Pulmonary artery endothelial cell (primary cell): ENCODE results near the gene SLC39A3. TPM values are rescaled to one million over a fixed set of nuclear protein-coding genes. Genes with fewer than 3 reads are reported as not detected.
"Not testable (repeated sequence)": the region's sequence is repeated elsewhere in the genome, so short reads cannot be mapped to it uniquely, and the experiment has no call there.

Experiments used
- DNase-seq: peaks from one replicate; pipeline ENCODE4 v3.0.0-alpha.2; 2011; ENCODE audit warnings: low read depth, low spot score
- total RNA-seq: library from RNA; depleted of rRNA; stranded (reverse); fragments of >200 nt; gene quantifications from 2 replicates; pipeline ENCODE4 v1.2.3, GENCODE V29; 2014

Gene SLC39A3
- total RNA-seq, 1 donor from 2014 or later, result 18.0 TPM

GRCh38 chr19:2723345-2723715 is 16.5 kb downstream of the SLC39A3 start:
- DNase-seq, result no peak

DNA sequence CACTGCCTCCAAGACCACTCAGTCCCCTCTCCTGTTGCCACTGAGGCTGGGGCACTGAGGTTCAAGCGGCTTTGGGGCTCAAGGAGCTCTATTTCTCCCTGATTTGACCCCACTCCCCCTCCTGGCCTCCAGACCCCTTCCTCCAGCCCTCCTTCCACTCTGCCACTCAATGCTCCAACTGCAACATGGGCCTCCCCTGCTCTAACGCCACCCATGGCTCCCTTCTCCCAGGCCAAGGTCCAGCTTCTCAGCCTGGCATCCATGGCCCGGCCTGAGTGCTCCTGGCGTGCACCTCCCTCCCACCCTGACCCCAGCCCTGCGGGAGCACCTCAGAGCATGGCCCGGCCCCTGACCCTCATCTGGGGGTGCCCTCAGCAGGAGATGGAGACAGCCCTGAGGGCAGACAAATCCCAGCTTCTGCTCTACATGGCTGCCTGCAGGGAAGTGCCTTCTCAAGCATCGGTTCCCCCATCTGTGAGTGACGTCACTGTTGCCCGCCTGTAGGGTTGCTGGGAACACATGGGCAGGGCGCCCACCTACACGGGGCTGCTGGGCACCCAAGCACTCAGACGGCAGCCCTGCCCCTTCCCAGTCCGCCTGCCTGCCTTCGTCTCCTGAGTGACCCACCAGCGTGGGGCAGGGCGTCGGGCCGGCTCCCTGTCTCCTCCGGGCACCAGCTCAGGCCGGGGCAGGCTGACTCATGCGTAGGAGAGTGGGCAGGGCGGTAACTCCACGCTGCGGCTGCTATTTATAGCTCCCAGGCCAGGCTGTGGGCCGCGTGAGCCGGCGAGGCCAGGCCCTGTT is 17.1 kb downstream of the SLC39A3 start:
- DNase-seq, result no peak

DNA sequence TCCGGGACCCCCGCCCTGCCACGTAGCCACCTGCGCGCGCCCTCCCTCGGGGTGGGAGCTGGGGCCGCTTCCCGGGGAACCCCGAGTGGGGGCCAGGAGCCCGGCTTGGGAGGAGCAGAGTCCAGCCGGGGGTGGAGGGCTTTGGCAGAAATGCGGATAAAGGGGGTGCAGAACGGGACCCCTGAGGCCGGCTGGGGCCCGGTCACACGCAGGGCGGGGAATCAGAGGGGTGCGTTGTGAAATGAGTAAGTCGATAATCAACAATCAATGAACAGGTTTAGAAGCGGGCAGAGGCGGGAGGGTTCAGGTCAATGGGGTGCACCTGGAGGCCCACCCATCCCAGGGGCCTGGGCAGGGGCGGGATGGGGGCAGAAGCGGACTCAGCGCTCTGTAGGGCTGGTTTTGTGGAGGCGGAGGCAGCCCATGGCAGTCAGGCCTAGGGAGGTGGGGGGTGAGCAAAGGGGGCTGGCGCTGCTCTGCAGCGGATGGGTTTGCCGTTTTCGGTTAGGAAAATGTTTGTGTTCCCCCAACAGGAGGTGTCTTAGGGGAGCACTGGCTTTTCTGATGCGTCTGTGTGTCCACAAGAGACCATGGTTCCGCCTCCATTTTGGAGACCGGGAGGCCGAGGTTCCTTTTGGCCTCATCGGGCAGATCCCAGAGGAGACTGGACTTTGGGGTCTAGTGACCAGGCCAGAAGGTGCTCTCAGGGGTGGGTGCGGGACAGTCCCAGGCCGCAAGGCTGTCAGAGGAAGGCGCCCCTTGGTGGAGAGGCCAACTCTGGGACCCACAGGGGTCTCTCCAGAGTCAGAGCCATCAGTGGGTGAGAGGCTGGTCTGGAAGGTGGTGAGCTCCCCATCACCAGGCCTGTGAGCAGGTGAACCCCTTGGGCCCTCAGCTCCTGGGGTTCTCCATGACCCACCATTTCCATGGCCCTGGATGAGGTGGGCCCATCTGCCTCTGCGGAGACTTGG is 18.0 kb downstream of the SLC39A3 start:
- DNase-seq, result no peak

- no peak for DNase-seq
These were observed 18.8 kb downstream of the SLC39A3 start, which contains the start of gene DIRAS1 for GRCh38 chr19:2720777-2721569. TSS of gene DIRAS1 (minus strand) at chr19:2721372. CDS start at chr19:2717806, 3,566 bp downstream.

- DNase-seq, result no peak
These were observed 19.7 kb downstream of the SLC39A3 start for GRCh38 chr19:2719920-2720776.

DNA sequence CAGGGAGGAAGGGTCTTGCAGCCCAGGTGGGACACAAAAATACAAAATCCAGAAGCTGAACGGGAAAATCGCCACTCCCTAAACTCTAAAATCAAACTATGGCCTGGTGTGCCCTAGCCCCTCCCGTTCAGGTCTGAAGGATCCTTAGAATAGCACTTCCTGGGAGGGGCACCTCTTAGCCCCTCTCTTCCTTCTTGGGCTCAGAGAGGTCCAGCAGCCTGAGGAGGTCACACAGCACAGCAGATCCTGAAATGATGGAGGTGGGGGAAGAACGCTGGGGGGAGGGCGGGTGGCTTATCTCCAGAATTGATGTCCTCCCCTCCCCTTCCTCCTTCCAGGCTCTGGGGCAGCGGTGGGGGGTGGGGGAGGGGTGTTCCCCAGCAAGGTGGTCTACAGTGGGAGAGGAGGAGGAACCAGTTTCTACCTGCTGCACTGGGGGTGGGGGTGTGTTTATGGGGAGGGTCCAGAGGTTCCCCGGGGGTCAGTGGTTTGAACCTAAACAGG is 20.5 kb downstream of the SLC39A3 start:
- no peak for DNase-seq

- no peak for DNase-seq
These were observed 21.9 kb downstream of the SLC39A3 start for GRCh38 chr19:2717638-2718541.

DNA sequence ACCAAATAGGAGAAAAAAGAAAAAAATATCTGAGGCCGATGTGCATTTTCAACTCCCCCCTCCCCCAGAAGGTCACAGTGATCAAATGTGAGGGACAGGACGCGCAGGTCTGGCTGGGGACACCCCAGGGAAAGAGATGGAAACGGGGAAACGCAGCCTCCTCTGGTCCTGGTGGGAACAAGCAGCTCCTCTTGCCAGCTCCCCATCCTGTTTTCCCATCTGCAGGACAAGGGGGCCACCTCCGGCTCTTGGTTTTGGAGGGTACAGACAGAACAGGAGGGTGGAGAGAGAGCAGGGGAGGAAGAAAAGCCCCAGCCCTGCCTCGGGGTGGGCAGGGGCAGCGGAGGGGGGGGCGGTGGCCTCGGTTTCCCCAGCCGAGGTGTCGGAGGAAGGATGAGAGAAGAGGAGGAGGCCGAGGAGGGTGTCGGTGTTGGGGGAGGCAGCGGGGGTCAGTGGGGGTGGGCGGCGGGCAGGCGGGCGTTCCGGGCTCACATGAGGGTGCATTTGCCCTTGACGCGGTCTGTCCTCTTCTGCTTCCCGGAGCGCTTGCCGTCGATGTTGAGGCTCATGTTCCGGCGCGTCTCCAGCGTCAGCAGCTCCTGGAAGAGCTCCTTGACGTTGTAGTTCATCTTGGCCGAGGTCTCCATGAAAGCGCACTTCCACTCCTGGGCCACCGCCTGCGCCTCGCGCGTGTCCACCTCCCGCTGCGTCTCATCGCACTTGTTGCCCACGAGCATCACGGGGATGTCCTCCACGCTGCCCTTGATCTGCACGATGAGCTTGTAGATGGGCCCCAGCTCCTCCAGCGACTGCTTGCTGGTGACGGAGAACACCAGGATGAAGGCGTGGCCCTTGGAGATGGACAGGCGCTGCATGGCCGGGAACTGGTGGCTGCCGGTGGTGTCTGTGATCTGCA is 22.8 kb downstream of the SLC39A3 start:
- DNase-seq, result no peak

- no peak for DNase-seq
These were observed 23.6 kb downstream of the SLC39A3 start for GRCh38 chr19:2716275-2716650.

- DNase-seq, result no peak
These were observed 24.1 kb downstream of the SLC39A3 start for GRCh38 chr19:2715470-2716274.

DNA sequence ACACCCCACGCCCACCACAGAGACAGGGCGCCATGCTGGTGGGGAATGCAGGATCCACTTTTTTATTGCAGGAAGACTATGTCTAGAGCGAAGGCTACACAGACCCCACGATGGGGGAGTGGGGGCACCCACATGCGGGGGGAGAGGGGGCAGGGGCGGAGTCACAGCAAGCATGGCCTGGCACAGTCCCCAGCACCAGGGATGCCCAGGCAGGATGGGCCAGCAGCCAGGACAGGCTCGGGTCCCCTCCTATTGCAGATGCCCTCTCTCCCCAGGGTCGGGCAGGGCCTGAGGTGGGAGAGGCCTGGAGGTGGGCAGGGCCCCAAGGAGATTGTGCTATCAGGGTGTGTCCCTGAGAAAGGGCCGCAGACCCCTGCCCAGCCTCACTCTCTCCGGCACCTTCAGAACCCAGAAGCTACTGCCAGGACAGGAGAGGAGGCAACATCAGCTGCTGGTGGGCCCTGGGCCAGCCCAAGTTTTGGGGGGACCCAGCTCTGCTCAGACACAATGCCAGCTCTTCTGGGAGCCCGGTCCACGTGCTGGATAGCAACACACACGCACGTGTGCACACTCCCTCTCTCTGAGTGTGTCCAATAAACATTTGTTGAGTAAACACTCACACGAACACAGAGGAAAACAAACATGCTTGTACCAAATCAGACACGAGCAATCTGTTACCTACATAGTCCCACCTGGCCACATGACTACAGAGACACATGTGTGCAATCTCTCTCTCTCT is 25.1 kb downstream of the SLC39A3 start:
- no peak for DNase-seq

DNA sequence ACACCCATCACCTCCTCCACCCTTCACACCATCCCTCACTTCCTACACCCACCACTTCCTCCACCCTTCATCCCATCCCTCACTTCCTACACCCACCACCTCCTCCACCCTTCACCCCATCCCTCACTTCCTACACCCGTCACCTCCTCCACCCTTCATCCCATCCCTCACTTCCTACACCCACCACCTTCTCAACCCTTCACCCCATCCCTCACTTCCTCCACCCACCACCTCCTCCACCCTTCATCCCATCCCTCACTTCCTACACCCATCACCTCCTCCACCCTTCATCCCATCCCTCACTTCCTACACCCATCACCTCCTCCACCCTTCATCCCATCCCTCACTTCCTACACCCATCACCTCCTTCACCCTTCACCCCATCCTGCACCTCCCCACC is 25.7 kb downstream of the SLC39A3 start:
- not testable (repeated sequence) for DNase-seq

DNA sequence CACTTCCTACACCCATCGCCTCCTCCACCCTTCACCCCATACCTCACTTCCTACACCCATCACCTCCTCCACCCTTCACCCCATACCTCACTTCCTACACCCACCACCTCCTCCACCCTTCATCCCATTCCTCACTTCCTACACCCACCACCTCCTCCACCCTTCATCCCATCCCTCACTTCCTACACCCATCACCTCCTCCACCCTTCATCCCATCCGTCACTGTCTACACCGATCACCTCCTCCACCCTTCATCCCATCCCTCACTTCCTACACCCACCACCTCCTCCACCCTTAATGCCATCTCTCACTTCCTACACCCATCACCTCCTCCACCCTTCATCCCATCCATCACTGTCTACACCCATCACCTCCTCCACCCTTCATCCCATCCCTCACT is 26.6 kb downstream of the SLC39A3 start:
- not testable (repeated sequence) for DNase-seq

DNA sequence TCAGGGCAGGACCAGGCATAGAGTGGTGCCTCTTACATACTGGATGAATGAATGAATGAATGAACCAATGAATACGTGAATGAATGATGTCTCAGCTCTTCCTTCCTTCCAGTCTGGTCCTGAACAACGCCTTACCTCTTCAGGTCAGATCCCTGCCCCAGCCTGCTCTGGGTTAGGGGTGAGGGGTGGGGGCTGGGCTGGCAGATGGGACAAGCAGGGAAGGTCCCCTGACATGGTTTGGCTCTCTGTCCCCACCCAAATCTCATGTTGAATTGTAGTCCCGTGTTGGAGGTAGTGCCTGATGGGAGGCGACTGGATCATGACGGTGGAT is 28.0 kb downstream of the SLC39A3 start:
- no peak for DNase-seq

DNA sequence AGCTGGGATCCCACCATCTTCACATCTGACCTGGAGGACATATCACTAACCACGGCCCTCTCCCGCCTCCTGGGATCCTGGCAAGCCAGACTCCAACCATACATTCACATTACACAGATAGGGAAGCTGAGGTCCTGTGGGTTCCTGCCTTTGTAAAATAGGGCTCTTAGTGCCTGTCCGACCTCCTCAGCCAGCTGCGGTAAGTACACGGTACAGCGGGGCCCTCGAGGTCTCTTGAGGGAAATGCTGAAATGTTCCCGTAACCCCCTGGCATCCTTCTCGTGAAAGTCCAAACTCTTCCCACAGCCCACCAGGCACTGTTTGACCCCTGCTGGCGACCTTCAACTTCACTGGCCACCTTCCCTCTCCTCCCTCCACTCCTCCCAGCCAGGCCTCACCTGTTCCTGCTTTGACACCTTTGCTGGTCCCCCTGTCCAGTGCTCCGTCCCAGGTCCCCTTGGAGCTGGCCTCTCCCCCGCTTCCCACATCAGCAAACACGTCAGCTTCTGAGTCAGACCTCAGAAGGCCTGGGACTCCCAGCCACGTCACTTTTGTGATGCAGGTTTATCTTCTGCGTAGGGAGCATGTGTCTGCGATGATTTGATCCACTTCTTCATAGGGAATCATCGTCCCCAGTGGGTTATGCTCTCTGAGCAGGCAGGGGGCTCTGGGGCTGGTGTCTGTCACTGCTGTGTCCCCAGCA is 28.5 kb downstream of the SLC39A3 start:
- no peak for DNase-seq

- DNase-seq, result no peak
These were observed 33.6 kb downstream of the SLC39A3 start for GRCh38 chr19:2706251-2706650.
